C4-2B (cell line): Measurements from ENCODE around the gene ITGA8.

ENCODE experiments used
- ZFX ChIP-seq: fragments of 450-650 bp; IDR thresholded peaks from 2 replicates; pipeline ENCODE4 v1.6.1; 2017
- TF ChIP-seq, protein P1 (sequence below): fragments of 450-650 bp; conservative IDR thresholded peaks from 2 replicates; pipeline ENCODE4 v1.5.1; 2017; ENCODE audit warnings: mild to moderate bottlenecking

- TF ChIP-seq, protein P1, sequence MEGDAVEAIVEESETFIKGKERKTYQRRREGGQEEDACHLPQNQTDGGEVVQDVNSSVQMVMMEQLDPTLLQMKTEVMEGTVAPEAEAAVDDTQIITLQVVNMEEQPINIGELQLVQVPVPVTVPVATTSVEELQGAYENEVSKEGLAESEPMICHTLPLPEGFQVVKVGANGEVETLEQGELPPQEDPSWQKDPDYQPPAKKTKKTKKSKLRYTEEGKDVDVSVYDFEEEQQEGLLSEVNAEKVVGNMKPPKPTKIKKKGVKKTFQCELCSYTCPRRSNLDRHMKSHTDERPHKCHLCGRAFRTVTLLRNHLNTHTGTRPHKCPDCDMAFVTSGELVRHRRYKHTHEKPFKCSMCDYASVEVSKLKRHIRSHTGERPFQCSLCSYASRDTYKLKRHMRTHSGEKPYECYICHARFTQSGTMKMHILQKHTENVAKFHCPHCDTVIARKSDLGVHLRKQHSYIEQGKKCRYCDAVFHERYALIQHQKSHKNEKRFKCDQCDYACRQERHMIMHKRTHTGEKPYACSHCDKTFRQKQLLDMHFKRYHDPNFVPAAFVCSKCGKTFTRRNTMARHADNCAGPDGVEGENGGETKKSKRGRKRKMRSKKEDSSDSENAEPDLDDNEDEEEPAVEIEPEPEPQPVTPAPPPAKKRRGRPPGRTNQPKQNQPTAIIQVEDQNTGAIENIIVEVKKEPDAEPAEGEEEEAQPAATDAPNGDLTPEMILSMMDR, result no peak
- no peak for TF ChIP-seq ZFX
Observed at GRCh38 chr10:15494850-15495506, 224.7 kb downstream of the ITGA8 start.
